A673 (cell line): ENCODE measurements around the gene MS4A18. TPM values are rescaled to one million over a fixed set of nuclear protein-coding genes. Genes with fewer than 3 reads are reported as not detected.

ENCODE experiments used
- BruUV-seq: library from RNA; stranded (reverse); fragments of 400-500 nt; replicated peaks from 2 replicates; lab custom pipeline; 2021; lab: Mats Ljungman, UMichigan
- CTCF ChIA-PET: fragments of 300-600 bp; sonication (Branson Sonifier 250); formaldehyde crosslinking; loops from one replicate; lab custom pipeline; 2022; ENCODE audit warnings: antibody characterized with exemption; lab: Charles Lee
- POLR2A ChIA-PET: fragments of 300-600 bp; sonication (Branson Sonifier 250); formaldehyde crosslinking; loops from one replicate; lab custom pipeline; 2022; ENCODE audit warnings: antibody characterized with exemption; ENCODE audit not compliant: low non-redundant PET; lab: Charles Lee
- DNase-seq: peaks from one replicate; pipeline ENCODE4 v3.0.0-alpha.2; 2015; ENCODE audit warnings: low spot score
- H3K27ac ChIP-seq: fragments of 200-600 bp; sonication (generic); 2 replicates; pipeline ENCODE4 v1.5.1; 2016; ENCODE audit warnings: mixed run types, low read depth, mild to moderate bottlenecking, mixed read lengths, antibody characterized with exemption, low read length; ENCODE audit not compliant: poor library complexity, severe bottlenecking
- H3K27me3 ChIP-seq: fragments of 200-600 bp; sonication (generic); replicated peaks from 2 replicates; pipeline ENCODE4 v1.6.1; 2017; ENCODE audit warnings: mixed run types, low read depth, mild to moderate bottlenecking, mixed read lengths, antibody characterized with exemption, low read length; ENCODE audit not compliant: insufficient read depth, poor library complexity
- H3K36me3 ChIP-seq: fragments of 200-600 bp; sonication (generic); 2 replicates; pipeline ENCODE4 v1.6.1; 2016; ENCODE audit warnings: mixed run types, mild to moderate bottlenecking, mixed read lengths, antibody characterized with exemption, low read length; ENCODE audit not compliant: insufficient read depth, poor library complexity, severe bottlenecking
- H3K4me1 ChIP-seq: fragments of 200-600 bp; sonication (generic); 2 replicates; pipeline ENCODE4 v1.6.1; 2017; ENCODE audit warnings: mixed run types, mild to moderate bottlenecking, mixed read lengths, antibody characterized with exemption, low read length; ENCODE audit not compliant: insufficient read depth, poor library complexity, severe bottlenecking
- H3K4me3 ChIP-seq: fragments of 200-600 bp; sonication (generic); 2 replicates; pipeline ENCODE4 v1.5.1; 2016; ENCODE audit warnings: low read depth, mixed run types, mild to moderate bottlenecking, mixed read lengths, low read length; ENCODE audit not compliant: poor library complexity, severe bottlenecking
- H3K9me3 ChIP-seq: fragments of 200-600 bp; sonication (generic); 2 replicates; pipeline ENCODE4 v1.6.1; 2016; ENCODE audit warnings: mixed run types, low read depth, mild to moderate bottlenecking, mixed read lengths, antibody characterized with exemption, low read length; ENCODE audit not compliant: poor library complexity, severe bottlenecking
- CTCF ChIP-seq: fragments of 300-800, 200-600 bp; sonication (generic); conservative IDR thresholded peaks from 2 replicates; pipeline ENCODE4 v1.5.1; 2017; ENCODE audit warnings: low read depth, mild to moderate bottlenecking, antibody characterized with exemption, low read length, moderate library complexity, mixed read lengths
- EZH2 ChIP-seq: fragments of 200-600 bp; sonication (generic); IDR thresholded peaks from 2 replicates; pipeline ENCODE4 v1.6.1; 2017; ENCODE audit warnings: borderline replicate concordance, low read depth, mild to moderate bottlenecking, mixed read lengths, antibody characterized with exemption, low read length; ENCODE audit not compliant: poor library complexity, severe bottlenecking
- intact Hi-C: fragments of 100-400 bp; cut with micrococcal nuclease; formaldehyde crosslinking; loops from one replicate; pipeline ENCODE4 v1.10.0; 2022; ENCODE audit not compliant: unreplicated experiment
- total RNA-seq: library from RNA; stranded (reverse); gene quantifications from 2 replicates; pipeline ENCODE4 v1.2.3, GENCODE V29; 2021

MS4A18 gene
- total RNA-seq, 1 experiment from 2014 or later, result not detected

GRCh38 chr11:60719391-60719790, 5.1 kb upstream of the MS4A18 start:
- CTCF ChIA-PET, result no interaction called here
- Histone ChIP-seq H3K4me3 (no peak overlapping the region), H3K36me3 (no peaks in the 10 kb centered on the region), H3K27me3 (peaks cover 9% of the 10 kb centered on the region), H3K4me1 (no peaks in the 10 kb centered on the region), H3K27ac (no peak overlapping the region), H3K9me3 (no peaks in the 10 kb centered on the region)
- intact Hi-C loops, result no loop called here
- DNase-seq, result no peak
- TF ChIP-seq CTCF (no peak), EZH2 (no peak)
- BruUV-seq, result no TSS peak
- POLR2A ChIA-PET, result no interaction called here

- Histone ChIP-seq H3K27me3 (peaks cover 16% of the 10 kb centered on the region), H3K4me3 (no peak overlapping the region), H3K36me3 (no peaks in the 10 kb centered on the region), H3K9me3 (no peaks in the 10 kb centered on the region), H3K27ac (no peak overlapping the region), H3K4me1 (no peaks in the 10 kb centered on the region)
- CTCF ChIA-PET, result no interaction called here
- BruUV-seq, result no TSS peak
- no peak for TF ChIP-seq CTCF
- no peak for TF ChIP-seq EZH2
- no peak for DNase-seq
- POLR2A ChIA-PET, result no interaction called here
- intact Hi-C loops, result no loop called here
Measured at GRCh38 chr11:60720460-60720859, 4.1 kb upstream of the MS4A18 start.

GRCh38 chr11:60725592-60725991, 1.1 kb downstream of the MS4A18 start:
- H3K4me3 ChIP-seq, result no peak overlapping the region
- no peak overlapping the region for H3K27ac ChIP-seq
- ChIA-PET POLR2A (no interaction called here), CTCF (no interaction called here)
- H3K36me3 ChIP-seq, result no peaks in the 10 kb centered on the region
- H3K4me1 ChIP-seq, result no peaks in the 10 kb centered on the region
- intact Hi-C loops, result no loop called here
- peaks cover 42% of the 10 kb centered on the region for H3K27me3 ChIP-seq
- H3K9me3 ChIP-seq, result no peaks in the 10 kb centered on the region
- BruUV-seq, result no TSS peak
- TF ChIP-seq CTCF (no peak), EZH2 (no peak)
- DNase-seq, result no peak
